SK-N-SH treated with all-trans-retinoic acid at 6 μM for 48 hours (cell line): ENCODE measurements around the gene CCDC17.

ENCODE experiments used
- ATAC-seq: fragments of 200-7000 bp; cut with Tn5 transposase; 3 replicates; pipeline ENCODE4 v1.9.1; 2020; ENCODE audit warnings: mild to moderate bottlenecking, moderate library complexity
- ARNTL ChIP-seq: fragments of 450-650 bp; formaldehyde crosslinking; IDR thresholded peaks from 2 replicates; pipeline ENCODE4 v1.5.0; 2020; ENCODE audit warnings: low read depth, mild to moderate bottlenecking, moderate library complexity, borderline replicate concordance
- BACH2 ChIP-seq: fragments of 250-450 bp; sonication (Bioruptor Pico); IDR thresholded peaks from 2 replicates; pipeline ENCODE4 v1.9.0; 2021; ENCODE audit warnings: mild to moderate bottlenecking, borderline replicate concordance
- CREB5 ChIP-seq: fragments of 250-450 bp; sonication (Bioruptor Pico); IDR thresholded peaks from 2 replicates; pipeline ENCODE4 v1.5.1; 2020; ENCODE audit warnings: low read depth, mild to moderate bottlenecking, moderate library complexity
- CSDC2 ChIP-seq: fragments of 250-450 bp; sonication (Bioruptor Pico); IDR thresholded peaks from 2 replicates; pipeline ENCODE4 v1.5.0; 2020; ENCODE audit warnings: mild to moderate bottlenecking, moderate library complexity
- CSRNP3 ChIP-seq: fragments of 250-450 bp; sonication (Bioruptor Pico); IDR thresholded peaks from 2 replicates; pipeline ENCODE4 v1.5.1; 2021; ENCODE audit warnings: mild to moderate bottlenecking, moderate library complexity
- ESRRG ChIP-seq: fragments of 250-450 bp; sonication (Bioruptor Pico); IDR thresholded peaks from 2 replicates; pipeline ENCODE4 v1.6.1; 2021; ENCODE audit warnings: mild to moderate bottlenecking
- GLIS3 ChIP-seq: fragments of 250-450 bp; sonication (Bioruptor Pico); IDR thresholded peaks from 2 replicates; pipeline ENCODE4 v1.5.0; 2020; ENCODE audit warnings: mild to moderate bottlenecking, moderate library complexity
- ISL1 ChIP-seq: fragments of 250-450 bp; sonication (Bioruptor Pico); IDR thresholded peaks from 2 replicates; pipeline ENCODE4 v2.1.2; 2022; ENCODE audit warnings: mild to moderate bottlenecking, moderate library complexity
- PATZ1 ChIP-seq: fragments of 250-450 bp; sonication (Bioruptor Pico); IDR thresholded peaks from 2 replicates; pipeline ENCODE4 v1.8.0; 2020; ENCODE audit warnings: mild to moderate bottlenecking, moderate library complexity, borderline replicate concordance
- POU6F1 ChIP-seq: fragments of 250-450 bp; sonication (Bioruptor Pico); IDR thresholded peaks from 2 replicates; pipeline ENCODE4 v1.8.0; 2021; ENCODE audit warnings: low read depth, mild to moderate bottlenecking, moderate library complexity, borderline replicate concordance
- PPARA ChIP-seq: fragments of 250-450 bp; sonication (Bioruptor Pico); IDR thresholded peaks from 2 replicates; pipeline ENCODE4 v1.5.0; 2020; ENCODE audit warnings: mild to moderate bottlenecking, borderline replicate concordance
- RARB ChIP-seq: fragments of 250-450 bp; sonication (Bioruptor Pico); IDR thresholded peaks from 2 replicates; pipeline ENCODE4 v1.8.0; 2021; ENCODE audit warnings: mild to moderate bottlenecking, moderate library complexity
- SNAI2 ChIP-seq: fragments of 250-450 bp; sonication (Bioruptor Pico); IDR thresholded peaks from 2 replicates; pipeline ENCODE4 v1.5.0; 2020; ENCODE audit warnings: mild to moderate bottlenecking, moderate library complexity
- TCF4 ChIP-seq: fragments of 250-450 bp; sonication (Bioruptor Pico); IDR thresholded peaks from 2 replicates; pipeline ENCODE4 v1.8.0; 2021; ENCODE audit warnings: mild to moderate bottlenecking, moderate library complexity, borderline replicate concordance
- TOX ChIP-seq: fragments of 250-450 bp; sonication (Bioruptor Pico); IDR thresholded peaks from 2 replicates; pipeline ENCODE4 v1.8.0; 2021; ENCODE audit warnings: mild to moderate bottlenecking, moderate library complexity, borderline replicate concordance
- TSHZ2 ChIP-seq: fragments of 250-450 bp; sonication (Bioruptor Pico); IDR thresholded peaks from 2 replicates; pipeline ENCODE4 v1.5.0; 2020; ENCODE audit warnings: mild to moderate bottlenecking, moderate library complexity
- ZC3H10 ChIP-seq: fragments of 250-450 bp; sonication (Bioruptor Pico); IDR thresholded peaks from 2 replicates; pipeline ENCODE4 v1.5.1; 2021; ENCODE audit warnings: mild to moderate bottlenecking, moderate library complexity
- ZFP3 ChIP-seq: fragments of 250-450 bp; sonication (Bioruptor Pico); IDR thresholded peaks from 2 replicates; pipeline ENCODE4 v1.5.0; 2020; ENCODE audit warnings: mild to moderate bottlenecking, moderate library complexity
- ZFP30 ChIP-seq: fragments of 450-650 bp; formaldehyde crosslinking; IDR thresholded peaks from 2 replicates; pipeline ENCODE4 v1.5.0; 2022; ENCODE audit warnings: mild to moderate bottlenecking, moderate library complexity
- ZNF565 ChIP-seq: fragments of 450-650 bp; formaldehyde crosslinking; conservative IDR thresholded peaks from 2 replicates; pipeline ENCODE4 v1.5.0; 2020; ENCODE audit warnings: low read depth, mild to moderate bottlenecking, moderate library complexity
- ZNF70 ChIP-seq: fragments of 450-650 bp; formaldehyde crosslinking; IDR thresholded peaks from 2 replicates; pipeline ENCODE4 v1.5.0; 2020; ENCODE audit warnings: mild to moderate bottlenecking, moderate library complexity
- ZNF8 ChIP-seq: fragments of 450-650 bp; formaldehyde crosslinking; IDR thresholded peaks from 2 replicates; pipeline ENCODE4 v1.5.0; 2020; ENCODE audit warnings: mild to moderate bottlenecking, moderate library complexity

CCDC17 gene

GRCh38 chr1:45666836-45667235, 43.0 kb upstream of the CCDC17 start:
- TF ChIP-seq ARNTL (CRISPR knock-in tag) = no peak
- TF ChIP-seq ZNF8 (CRISPR knock-in tag) = no peak
- TF ChIP-seq, all 23 proteins: peak for 0
- ATAC-seq = no peak

GRCh38 chr1:45660336-45660735, 36.5 kb upstream of the CCDC17 start:
- TF ChIP-seq CREB5 (CRISPR knock-in tag) (no peak), ZC3H10 (CRISPR knock-in tag) (no peak), SNAI2 (no peak), TOX (CRISPR knock-in tag) (no peak), ZFP3 (CRISPR knock-in tag) (no peak), GLIS3 (CRISPR knock-in tag) (no peak), CSRNP3 (CRISPR knock-in tag) (no peak), TCF4 (CRISPR knock-in tag) (no peak), POU6F1 (CRISPR knock-in tag) (no peak), PPARA (CRISPR knock-in tag) (no peak), TSHZ2 (CRISPR knock-in tag) (no peak), BACH2 (CRISPR knock-in tag) (no peak)
- no peak for ATAC-seq

- ATAC-seq = no peak
- TF ChIP-seq PPARA (CRISPR knock-in tag) (no peak), ISL1 (CRISPR knock-in tag) (no peak), CREB5 (CRISPR knock-in tag) (no peak), ZNF70 (no peak), ARNTL (CRISPR knock-in tag) (no peak), RARB (CRISPR knock-in tag) (no peak), TOX (CRISPR knock-in tag) (no peak), ZNF8 (CRISPR knock-in tag) (no peak), CSDC2 (no peak), CSRNP3 (CRISPR knock-in tag) (no peak), PATZ1 (CRISPR knock-in tag) (no peak), ZNF565 (CRISPR knock-in tag) (no peak), SNAI2 (no peak), ZFP3 (CRISPR knock-in tag) (no peak), ZC3H10 (CRISPR knock-in tag) (no peak), ZFP30 (CRISPR knock-in tag) (no peak), ESRRG (CRISPR knock-in tag) (no peak)
- TF ChIP-seq, all 23 proteins: peak for 0
These were observed 35.4 kb upstream of the CCDC17 start for GRCh38 chr1:45659222-45659621.
